Fibroblast of lung (primary cell): ENCODE results near the gene QPCT. TPM values are rescaled to one million over a fixed set of nuclear protein-coding genes. Genes with fewer than 3 reads are reported as not detected.

Experiments used
- DNase-seq, 2 donors: peaks; one replicate each; pipeline versions ENCODE4 v3.0.0 to v3.0.0-alpha.2; 2010; ENCODE audit warnings: low read depth in 2 of 2
- H2AFZ ChIP-seq: 2 replicates; pipeline ENCODE4 v1.5.1; 2012; ENCODE audit warnings: low read length, control low read depth, inconsistent platforms
- H3K27ac ChIP-seq: 2 replicates; pipeline ENCODE4 v1.5.1; 2011; ENCODE audit warnings: low read length, control low read depth; ENCODE audit not compliant: insufficient read depth
- H3K27me3 ChIP-seq: 2 replicates; pipeline ENCODE4 v1.5.1; 2011; ENCODE audit warnings: mild to moderate bottlenecking, low read length; ENCODE audit not compliant: control insufficient read depth, insufficient read depth
- H3K36me3 ChIP-seq: 2 replicates; pipeline ENCODE4 v1.5.1; 2011; ENCODE audit warnings: low read length; ENCODE audit not compliant: control insufficient read depth, insufficient read depth
- H3K4me1 ChIP-seq: 2 replicates; pipeline ENCODE4 v1.5.1; 2011; ENCODE audit warnings: low read length; ENCODE audit not compliant: control insufficient read depth, insufficient read depth; ENCODE audit errors: extremely low read depth
- H3K4me2 ChIP-seq: 2 replicates; pipeline ENCODE4 v1.5.1; 2011; ENCODE audit warnings: low read length, control low read depth; ENCODE audit not compliant: insufficient read depth; ENCODE audit errors: extremely low read depth
- H3K4me3 ChIP-seq, 4 experiments: fragments of 200-600 bp in 1 of 4; sonication (generic) in 1 of 4; replicated peaks in 1 of 4; 2 replicates each; pipeline ENCODE4 v1.5.1; 2011 to 2016; ENCODE audit warnings: low read length in 4 of 4, low read depth in 3 of 4, mild to moderate bottlenecking in 3 of 4, control low read depth in 2 of 4, inconsistent platforms in 1 of 4, mixed read lengths in 1 of 4; ENCODE audit not compliant: insufficient read depth in 1 of 4; ENCODE audit errors: control extremely low read depth in 1 of 4
- H3K79me2 ChIP-seq: 2 replicates; pipeline ENCODE4 v1.5.1; 2012; ENCODE audit warnings: mild to moderate bottlenecking, low read length, inconsistent platforms; ENCODE audit not compliant: control insufficient read depth, insufficient read depth
- H3K9ac ChIP-seq: 2 replicates; pipeline ENCODE4 v1.5.1; 2011; ENCODE audit warnings: mild to moderate bottlenecking, low read length, control low read depth; ENCODE audit not compliant: insufficient read depth
- H3K9me3 ChIP-seq: 2 replicates; pipeline ENCODE4 v1.5.1; 2012; ENCODE audit warnings: low read depth, low read length; ENCODE audit not compliant: control insufficient read depth, insufficient read depth
- H4K20me1 ChIP-seq: 2 replicates; pipeline ENCODE4 v1.5.1; 2011; ENCODE audit warnings: low read length; ENCODE audit not compliant: control insufficient read depth, insufficient read depth; ENCODE audit errors: extremely low read depth
- CTCF ChIP-seq, 2 donors: IDR thresholded peaks in 1 of 2; conservative IDR thresholded peaks in 1 of 2; 1 replicate in 1 of 2; 2 replicates in 1 of 2; pipeline ENCODE4 v1.5.1; 2011 to 2012; ENCODE audit warnings: low read length in 2 of 2, control low read depth in 1 of 2, inconsistent platforms in 1 of 2, low read depth in 1 of 2, mild to moderate bottlenecking in 1 of 2
- EZH2 ChIP-seq: IDR thresholded peaks from 2 replicates; pipeline ENCODE4 v1.5.1; 2012; ENCODE audit warnings: low read length, control low read depth, mild to moderate bottlenecking; ENCODE audit errors: missing control alignments
- polyA plus RNA-seq, 2 donors: library from polyadenylated mRNA; depleted of rRNA in 1 of 2; stranded (reverse) in 1 of 2; unstranded in 1 of 2; fragments of >200 nt; gene quantifications; 2 replicates each; pipeline ENCODE4 v1.2.1, GENCODE V29; 2011 to 2012; ENCODE audit warnings: missing spikeins in 1 of 2
- total RNA-seq: library from RNA; depleted of rRNA; stranded (reverse); fragments of >200 nt; gene quantifications from 2 replicates; pipeline ENCODE4 v1.2.1, GENCODE V29; 2014

QPCT gene
- total and polyA plus RNA-seq, 2 donors (not counting 1 experiment from before 2014, with no cell fraction given), result 6.1 to 8.4 TPM

GRCh38 chr2:37354531-37354930, 10.1 kb downstream of the QPCT start:
- Histone ChIP-seq H3K79me2 (no peaks in the 10 kb centered on the region), H3K4me3 (no peak overlapping the region), H3K36me3 (no peaks in the 10 kb centered on the region), H3K4me1 (no peaks in the 10 kb centered on the region), H4K20me1 (no peaks in the 10 kb centered on the region), H3K4me2 (no peak overlapping the region), H3K9me3 (no peaks in the 10 kb centered on the region), H2AFZ (no peak overlapping the region), H3K9ac (no peak overlapping the region), H3K27ac (no peak overlapping the region), H3K27me3 (no peaks in the 10 kb centered on the region)
- DNase-seq, result no peak
- TF ChIP-seq CTCF (conservative IDR thresholded peaks at IDR 0.05 in 1 of 2, IDR thresholded peaks at IDR 0.05 in 1 of 2; ENCODE audit: low read depth in 1 of 2, low read length in 2 of 2) (no peak), EZH2 (no peak)

DNA sequence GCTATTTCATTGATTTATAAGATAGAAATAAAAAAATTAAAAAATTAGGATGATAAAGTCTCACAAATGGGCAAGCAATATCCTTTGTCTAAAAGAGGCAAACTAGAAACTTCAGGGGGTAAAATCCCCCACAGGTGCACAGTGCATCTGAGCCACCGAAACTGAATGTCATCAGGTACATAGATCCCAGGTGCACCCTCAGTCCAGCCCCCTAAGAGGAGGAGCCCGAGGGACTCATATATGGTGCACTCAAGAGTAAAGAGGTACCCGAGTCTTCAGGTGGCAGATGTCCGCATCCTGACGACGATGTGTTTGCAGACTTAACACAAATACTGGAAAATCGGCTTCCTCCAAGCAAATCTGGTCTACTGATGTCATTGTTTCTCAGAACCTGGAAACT, 11.3 kb downstream of the QPCT start:
- no peak for DNase-seq
- Histone ChIP-seq H3K4me2 (no peak overlapping the region), H3K36me3 (no peaks in the 10 kb centered on the region), H3K9me3 (no peaks in the 10 kb centered on the region), H3K79me2 (no peaks in the 10 kb centered on the region), H3K27ac (no peak overlapping the region), H4K20me1 (no peaks in the 10 kb centered on the region), H3K27me3 (no peaks in the 10 kb centered on the region), H2AFZ (no peak overlapping the region), H3K4me1 (no peaks in the 10 kb centered on the region), H3K9ac (no peak overlapping the region), H3K4me3 (no peak overlapping the region)
- no peak for TF ChIP-seq EZH2
- no peak for TF ChIP-seq CTCF (conservative IDR thresholded peaks at IDR 0.05 in 1 of 2, IDR thresholded peaks at IDR 0.05 in 1 of 2; ENCODE audit: low read depth in 1 of 2, low read length in 2 of 2)

DNA sequence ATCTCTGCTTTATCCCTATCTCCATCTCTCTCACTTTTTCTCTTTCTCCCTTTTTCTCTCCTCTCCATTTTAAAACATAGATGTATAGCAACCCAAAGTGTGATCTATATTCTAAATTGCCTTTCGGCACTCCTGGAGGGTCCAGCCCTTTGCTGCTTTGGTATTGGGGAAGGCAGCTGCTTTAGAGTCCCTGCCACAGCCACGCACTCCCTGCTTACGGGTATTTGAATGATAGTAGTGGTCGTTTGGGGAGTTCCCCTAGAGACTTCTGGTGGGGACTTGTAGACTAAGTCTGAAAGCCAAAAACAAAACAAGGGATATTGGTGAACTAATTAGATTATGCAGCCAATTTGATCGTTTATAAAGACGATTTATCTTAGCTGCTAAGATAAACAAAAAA, 11.9 kb downstream of the QPCT start:
- Histone ChIP-seq H3K4me3 (no peak overlapping the region), H4K20me1 (no peaks in the 10 kb centered on the region), H3K27ac (no peak overlapping the region), H3K9me3 (no peaks in the 10 kb centered on the region), H3K4me1 (no peaks in the 10 kb centered on the region), H3K79me2 (no peaks in the 10 kb centered on the region), H3K27me3 (no peaks in the 10 kb centered on the region), H3K9ac (no peak overlapping the region), H3K4me2 (no peak overlapping the region), H2AFZ (no peak overlapping the region), H3K36me3 (no peaks in the 10 kb centered on the region)
- DNase-seq, result no peak
- TF ChIP-seq CTCF (conservative IDR thresholded peaks at IDR 0.05 in 1 of 2, IDR thresholded peaks at IDR 0.05 in 1 of 2; ENCODE audit: low read depth in 1 of 2, low read length in 2 of 2), result no peak
- TF ChIP-seq EZH2, result no peak
